ENCODE data around the gene APLF.
"Not testable (repeated sequence)": the region's sequence is repeated elsewhere in the genome, so short reads cannot be mapped to it uniquely, and the experiment has no call there.

The APLF gene

GRCh38 chr2:68475110-68475509 lies 7.7 kb downstream of the APLF start:
- no peak for TF ChIP-seq GATA1 (IDR thresholded peaks at IDR 0.05; ENCODE audit: low read depth, low read length)
- TF ChIP-seq POLR2A (IDR thresholded peaks at IDR 0.05; ENCODE audit: low read length), result no peak
- peak in 1 of 2 experiments; percentile 33 for DNase-seq

DNA sequence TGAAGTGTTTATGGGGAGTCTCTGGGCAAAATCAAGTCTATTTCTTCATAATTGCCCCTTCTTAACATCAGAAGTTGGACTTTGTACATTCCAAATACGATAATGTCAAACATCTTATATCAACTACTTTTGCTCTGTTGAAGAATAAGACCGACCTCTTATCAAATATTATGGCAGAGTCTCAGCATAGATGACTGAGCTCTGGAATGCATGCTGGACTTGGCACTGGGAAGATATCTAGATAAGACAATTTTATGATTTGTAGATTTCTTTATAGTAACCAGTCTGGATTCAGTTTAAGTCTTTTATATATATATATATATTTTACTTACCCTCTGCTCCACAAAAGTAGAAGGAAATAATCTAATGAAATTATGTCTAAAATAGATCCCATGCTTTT lies 8.2 kb downstream of the APLF start:
- no peak for TF ChIP-seq GATA1 (IDR thresholded peaks at IDR 0.05; ENCODE audit: low read depth, low read length)
- TF ChIP-seq POLR2A (IDR thresholded peaks at IDR 0.05; ENCODE audit: low read length), result no peak
- no peak for DNase-seq

- TF ChIP-seq POLR2A (IDR thresholded peaks at IDR 0.05; ENCODE audit: low read length) (no peak), GATA1 (IDR thresholded peaks at IDR 0.05; ENCODE audit: low read depth, low read length) (no peak)
- DNase-seq, result no peak
Measured at GRCh38 chr2:68476454-68476853, 9.1 kb downstream of the APLF start.

DNA sequence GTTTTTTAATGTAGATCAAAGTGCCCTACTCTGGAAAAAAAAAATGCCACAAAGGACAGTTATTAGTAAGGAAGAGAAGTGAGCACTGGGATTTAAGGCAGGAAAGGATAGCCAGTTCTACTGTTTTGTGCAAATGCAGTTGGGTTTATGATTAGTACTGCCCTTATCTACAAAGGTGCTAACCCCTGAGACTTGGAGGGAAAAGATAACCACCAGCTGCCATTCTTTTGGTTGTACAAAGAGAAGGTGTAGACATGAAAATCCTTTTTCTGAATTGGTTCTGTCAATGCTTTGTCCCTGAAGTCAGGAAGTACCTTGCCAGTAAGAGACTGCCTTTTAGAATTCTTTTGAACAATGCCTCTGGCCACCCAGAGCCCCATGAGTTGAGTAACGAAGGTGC lies 11.3 kb downstream of the APLF start:
- DNase-seq, result no peak
- TF ChIP-seq GATA1 (IDR thresholded peaks at IDR 0.05; ENCODE audit: low read depth, low read length) (no peak), POLR2A (IDR thresholded peaks at IDR 0.05; ENCODE audit: low read length) (no peak)

- DNase-seq, result no peak
Measured at GRCh38 chr2:68482296-68482820, 15.0 kb downstream of the APLF start.

GRCh38 chr2:68483011-68483410 lies 15.6 kb downstream of the APLF start:
- TF ChIP-seq GATA1 (IDR thresholded peaks at IDR 0.05; ENCODE audit: low read depth, low read length), result no peak
- DNase-seq, result no peak

More at GRCh38 chr2:68482296-68482820, 15.0 kb downstream of the APLF start:
- TF ChIP-seq POLR2A (IDR thresholded peaks at IDR 0.05; ENCODE audit: low read length) (no peak), GATA1 (IDR thresholded peaks at IDR 0.05; ENCODE audit: low read depth, low read length) (no peak)

- TF ChIP-seq GATA1 (IDR thresholded peaks at IDR 0.05; ENCODE audit: low read depth, low read length) (no peak), POLR2A (IDR thresholded peaks at IDR 0.05; ENCODE audit: low read length) (no peak)
- peak; percentile 27 to 47 for DNase-seq
Measured at GRCh38 chr2:68487773-68488355, 20.5 kb downstream of the APLF start.

DNA sequence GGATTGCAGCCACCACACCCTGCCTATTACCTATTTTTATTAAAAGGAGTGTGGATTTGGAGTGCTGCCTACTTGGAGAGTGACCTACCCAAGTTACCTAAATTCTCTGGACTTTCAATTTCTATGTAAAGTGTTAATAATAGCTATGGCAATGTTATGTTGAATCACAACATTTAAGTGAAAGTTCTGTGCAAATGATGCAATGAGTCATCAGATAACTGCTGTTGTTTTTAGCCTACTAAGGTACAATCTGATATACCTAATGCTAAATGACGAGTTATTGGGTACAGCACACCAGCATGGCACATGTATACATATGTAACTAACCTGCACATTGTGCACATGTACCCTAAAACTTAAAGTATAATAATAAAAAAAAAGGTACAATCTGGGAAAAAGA lies 21.2 kb downstream of the APLF start:
- DNase-seq, result not testable (repeated sequence)

DNA sequence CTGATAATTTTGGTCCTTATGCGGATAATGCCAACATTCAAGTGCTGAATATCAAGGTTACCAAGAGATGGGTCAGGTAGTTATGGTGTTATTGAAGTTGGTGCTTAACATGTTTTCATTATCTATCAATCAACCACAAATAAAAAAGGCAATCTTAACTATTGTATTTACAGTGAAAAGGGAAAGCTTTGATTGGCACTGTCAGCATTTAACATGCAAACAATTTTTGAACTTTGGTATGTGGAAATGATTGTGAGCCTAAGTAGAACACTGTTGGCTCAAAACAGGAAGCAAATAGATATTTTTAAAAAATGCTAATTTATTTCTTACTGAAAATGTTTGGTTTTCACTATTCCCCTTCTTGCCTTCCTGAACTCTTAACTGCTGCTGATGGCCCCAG lies 21.9 kb downstream of the APLF start:
- no peak for TF ChIP-seq GATA1 (IDR thresholded peaks at IDR 0.05; ENCODE audit: low read depth, low read length)
- no peak for TF ChIP-seq POLR2A (IDR thresholded peaks at IDR 0.05; ENCODE audit: low read length)
- DNase-seq, result no peak

DNA sequence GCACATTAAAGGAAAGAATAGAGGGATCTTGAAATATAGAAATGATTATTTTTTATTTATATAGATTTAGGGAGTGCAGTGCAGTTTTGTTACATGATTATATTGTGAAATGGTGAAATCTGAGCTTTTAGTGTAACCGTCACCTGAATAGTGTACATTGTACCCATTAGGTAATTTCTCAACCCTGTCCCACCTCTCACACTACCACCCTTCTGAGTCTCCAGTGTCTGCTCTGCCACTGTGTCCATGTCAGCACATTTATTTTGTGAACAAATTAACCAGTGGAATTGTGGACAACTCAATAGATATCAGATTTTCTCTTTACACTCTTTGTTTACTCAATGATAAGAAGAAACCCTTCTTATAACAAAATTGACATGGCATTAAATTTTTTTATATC lies 24.2 kb downstream of the APLF start:
- TF ChIP-seq POLR2A (IDR thresholded peaks at IDR 0.05; ENCODE audit: low read length) (no peak), GATA1 (IDR thresholded peaks at IDR 0.05; ENCODE audit: low read depth, low read length) (no peak)
- no peak for DNase-seq

- DNase-seq, result no peak
- TF ChIP-seq POLR2A (IDR thresholded peaks at IDR 0.05; ENCODE audit: low read length) (no peak), GATA1 (IDR thresholded peaks at IDR 0.05; ENCODE audit: low read depth, low read length) (no peak)
Measured at GRCh38 chr2:68499133-68499532, 31.7 kb downstream of the APLF start.

GRCh38 chr2:68500649-68501048 lies 33.3 kb downstream of the APLF start:
- no peak for DNase-seq
- no peak for TF ChIP-seq POLR2A (IDR thresholded peaks at IDR 0.05; ENCODE audit: low read length)
- no peak for TF ChIP-seq GATA1 (IDR thresholded peaks at IDR 0.05; ENCODE audit: low read depth, low read length)

DNA sequence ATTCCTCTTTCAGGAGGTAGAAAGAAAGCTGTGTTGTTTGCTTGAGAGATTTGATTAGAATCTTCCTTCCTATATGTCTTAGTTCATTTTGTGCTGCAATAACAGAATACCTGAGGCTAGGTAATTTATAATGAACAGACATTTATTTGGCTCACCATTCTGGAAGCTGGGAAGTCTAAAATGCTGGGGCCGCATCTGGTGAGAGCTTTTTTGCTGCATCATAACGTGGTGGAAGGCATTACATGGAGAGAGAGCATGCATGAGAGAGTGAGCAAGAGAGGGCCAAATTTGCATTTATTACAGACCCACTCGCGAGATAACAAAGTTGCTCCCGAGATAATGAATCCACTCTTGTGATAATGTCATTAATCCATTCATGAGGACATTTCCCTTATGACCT lies 34.4 kb downstream of the APLF start:
- TF ChIP-seq POLR2A (IDR thresholded peaks at IDR 0.05; ENCODE audit: low read length) (no peak), GATA1 (IDR thresholded peaks at IDR 0.05; ENCODE audit: low read depth, low read length) (no peak)
- peak in 1 of 2 experiments; percentile 8 for DNase-seq

GRCh38 chr2:68505603-68506159 lies 38.3 kb downstream of the APLF start:
- no peak for TF ChIP-seq POLR2A (IDR thresholded peaks at IDR 0.05; ENCODE audit: low read length)
- TF ChIP-seq GATA1 (IDR thresholded peaks at IDR 0.05; ENCODE audit: low read depth, low read length), result no peak
- no peak for DNase-seq

DNA sequence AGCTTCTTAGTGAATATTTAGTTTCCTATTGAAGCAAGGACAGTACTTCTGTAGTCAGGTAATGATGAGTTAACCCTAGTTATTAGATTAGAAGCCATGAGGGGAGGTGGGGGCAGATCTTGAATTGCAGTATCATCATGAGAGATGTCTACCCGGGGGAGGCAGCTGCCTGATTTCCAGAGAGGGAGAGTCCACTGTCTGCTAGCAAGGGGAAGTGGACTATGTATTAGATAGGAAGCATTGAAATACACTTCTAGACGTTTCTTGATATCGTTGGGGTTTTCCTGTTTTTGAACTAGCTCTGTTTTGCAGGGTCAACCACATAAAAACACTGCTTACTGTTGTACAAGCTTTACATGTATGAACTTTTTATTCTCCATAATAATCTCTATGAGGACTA lies 38.8 kb downstream of the APLF start:
- TF ChIP-seq GATA1 (IDR thresholded peaks at IDR 0.05; ENCODE audit: low read depth, low read length) (no peak), POLR2A (IDR thresholded peaks at IDR 0.05; ENCODE audit: low read length) (no peak)

More for the DNA sequence above, 38.8 kb downstream of the APLF start:
- DNase-seq, result no peak

Measured in erythroblast (primary cell).